Mononuclear cell (primary cell): ENCODE data around the gene UBP1. TPM values are rescaled to one million over a fixed set of nuclear protein-coding genes. Genes with fewer than 3 reads are reported as not detected.
"Not testable (repeated sequence)": the region's sequence is repeated elsewhere in the genome, so short reads cannot be mapped to it uniquely, and the experiment has no call there.

ENCODE experiments used
- H3K27me3 ChIP-seq: 2 replicates; pipeline ENCODE4 v1.6.0; 2011; ENCODE audit warnings: low read length, control low read depth; ENCODE audit not compliant: insufficient read depth
- H3K4me1 ChIP-seq: 2 replicates; pipeline ENCODE4 v1.5.1; 2011; ENCODE audit warnings: mild to moderate bottlenecking, low read length, control low read depth; ENCODE audit not compliant: insufficient read depth
- H3K4me3 ChIP-seq: 2 replicates; pipeline ENCODE4 v1.5.1; 2011; ENCODE audit warnings: mild to moderate bottlenecking, low read length, moderate library complexity
- H3K9me3 ChIP-seq: 2 replicates; pipeline ENCODE4 v1.5.1; 2011; ENCODE audit warnings: low read depth, mild to moderate bottlenecking, control low read depth, low read length
- total RNA-seq: library from RNA; depleted of rRNA; stranded (reverse); fragments of >200 nt; gene quantifications from one replicate; pipeline ENCODE4 v1.2.3, GENCODE V29; 2012

The UBP1 gene
- total RNA-seq, 1 donor: 93.8 TPM

- Histone ChIP-seq H3K4me1 (peaks cover 35% of the 10 kb centered on the region), H3K9me3 (no peaks in the 10 kb centered on the region)
These were observed 1.2 kb upstream of the UBP1 start for GRCh38 chr3:33441225-33441976.

GRCh38 chr3:33439546-33440327 lies 468 bp downstream of the UBP1 start:
- H3K4me1 ChIP-seq: peaks cover 39% of the 10 kb centered on the region
- peak overlapping the region; percentile 84 for H3K4me3 ChIP-seq
- H3K9me3 ChIP-seq: no peaks in the 10 kb centered on the region
- H3K27me3 ChIP-seq: no peaks in the 10 kb centered on the region

More at GRCh38 chr3:33441225-33441976, 1.2 kb upstream of the UBP1 start:
- Histone ChIP-seq H3K4me3 (peak overlapping the region; percentile 84), H3K27me3 (no peaks in the 10 kb centered on the region)

- Histone ChIP-seq H3K4me3 (peak overlapping the region; percentile 84), H3K27me3 (no peaks in the 10 kb centered on the region), H3K4me1 (peaks cover 45% of the 10 kb centered on the region), H3K9me3 (no peaks in the 10 kb centered on the region)
These were observed 1.2 kb downstream of the UBP1 start for GRCh38 chr3:33438881-33439545.

GRCh38 chr3:33438284-33438668 lies 1.9 kb downstream of the UBP1 start:
- H3K27me3 ChIP-seq: no peaks in the 10 kb centered on the region
- peaks cover 51% of the 10 kb centered on the region for H3K4me1 ChIP-seq
- no peaks in the 10 kb centered on the region for H3K9me3 ChIP-seq
- H3K4me3 ChIP-seq: peak overlapping the region; percentile 84

GRCh38 chr3:33437556-33438283 lies 2.5 kb downstream of the UBP1 start:
- H3K4me1 ChIP-seq: peaks cover 56% of the 10 kb centered on the region
- H3K27me3 ChIP-seq: no peaks in the 10 kb centered on the region
- no peaks in the 10 kb centered on the region for H3K9me3 ChIP-seq
- H3K4me3 ChIP-seq: no peak overlapping the region

- Histone ChIP-seq H3K9me3 (no peaks in the 10 kb centered on the region), H3K27me3 (no peaks in the 10 kb centered on the region), H3K4me3 (no peak overlapping the region), H3K4me1 (peaks cover 79% of the 10 kb centered on the region)
These were observed 6.4 kb downstream of the UBP1 start for GRCh38 chr3:33433843-33434242.

- Histone ChIP-seq H3K4me3 (no peak overlapping the region), H3K9me3 (no peaks in the 10 kb centered on the region), H3K27me3 (no peaks in the 10 kb centered on the region), H3K4me1 (peaks cover 67% of the 10 kb centered on the region)
These were observed 9.6 kb downstream of the UBP1 start for GRCh38 chr3:33430571-33430970.

GRCh38 chr3:33430061-33430460 lies 10.1 kb downstream of the UBP1 start:
- Histone ChIP-seq H3K4me1 (peaks cover 68% of the 10 kb centered on the region), H3K9me3 (no peaks in the 10 kb centered on the region)

GRCh38 chr3:33429306-33429705 lies 10.9 kb downstream of the UBP1 start:
- peaks cover 71% of the 10 kb centered on the region for H3K4me1 ChIP-seq
- not testable (repeated sequence) for H3K9me3 ChIP-seq, H3K4me3 ChIP-seq, H3K27me3 ChIP-seq

More at GRCh38 chr3:33430061-33430460, 10.1 kb downstream of the UBP1 start:
- no peaks in the 10 kb centered on the region for H3K27me3 ChIP-seq
- no peak overlapping the region for H3K4me3 ChIP-seq

GRCh38 chr3:33428734-33429133 lies 11.5 kb downstream of the UBP1 start:
- H3K4me3 ChIP-seq: no peak overlapping the region
- H3K9me3 ChIP-seq: no peaks in the 10 kb centered on the region
- H3K27me3 ChIP-seq: no peaks in the 10 kb centered on the region
- peaks cover 67% of the 10 kb centered on the region for H3K4me1 ChIP-seq

GRCh38 chr3:33426630-33427317 lies 13.4 kb downstream of the UBP1 start:
- H3K4me3 ChIP-seq: no peak overlapping the region
- no peaks in the 10 kb centered on the region for H3K9me3 ChIP-seq
- H3K27me3 ChIP-seq: no peaks in the 10 kb centered on the region
- peaks cover 50% of the 10 kb centered on the region for H3K4me1 ChIP-seq

GRCh38 chr3:33426068-33426467 lies 14.1 kb downstream of the UBP1 start:
- no peaks in the 10 kb centered on the region for H3K9me3 ChIP-seq
- H3K4me1 ChIP-seq: peaks cover 48% of the 10 kb centered on the region
- no peak overlapping the region for H3K4me3 ChIP-seq
- H3K27me3 ChIP-seq: no peaks in the 10 kb centered on the region

GRCh38 chr3:33425453-33425852 lies 14.8 kb downstream of the UBP1 start:
- H3K4me1 ChIP-seq: peaks cover 48% of the 10 kb centered on the region

More at GRCh38 chr3:33425453-33425852, 14.8 kb downstream of the UBP1 start:
- Histone ChIP-seq H3K4me3 (no peak overlapping the region), H3K27me3 (no peaks in the 10 kb centered on the region), H3K9me3 (no peaks in the 10 kb centered on the region)
